Right lobe of liver (tissue), 6 donors: ENCODE measurements around the gene NUBPL. TPM values are rescaled to one million over a fixed set of nuclear protein-coding genes. Genes with fewer than 3 reads are reported as not detected.

Experiments used
- ATAC-seq, 4 donors: fragments of 200-7000 bp; cut with Tn5 transposase; one replicate each; pipeline ENCODE4 v1.9.1; 2020; ENCODE audit warnings: mild to moderate bottlenecking in 4 of 4, moderate library complexity in 4 of 4
- DNase-seq, 3 donors: peaks; one replicate each; pipeline ENCODE4 v3.0.0-alpha.2; 2020
- H3K27ac ChIP-seq, 3 donors: fragments of 200-600 bp; one replicate each; pipeline ENCODE4 v1.8.0; 2022
- H3K27me3 ChIP-seq, 2 donors: fragments of 200-600 bp; one replicate each; pipeline ENCODE4 v1.8.0; 2022
- H3K36me3 ChIP-seq, 4 donors: fragments of 200-600 bp; sonication (generic) in 1 of 4; one replicate each; pipeline versions ENCODE4 v1.5.1 to v1.8.0; 2017 to 2022; ENCODE audit warnings: control low read depth in 1 of 4
- H3K4me1 ChIP-seq, 4 donors: fragments of 200-600 bp; sonication (generic) in 1 of 4; one replicate each; pipeline versions ENCODE4 v1.5.1 to v1.8.0; 2017 to 2022; ENCODE audit warnings: control low read depth in 1 of 4
- H3K4me3 ChIP-seq, 3 donors: fragments of 200-600 bp; one replicate each; pipeline ENCODE4 v1.8.0; 2022
- H3K9me3 ChIP-seq, 4 donors: fragments of 200-600 bp; sonication (generic) in 1 of 4; one replicate each; pipeline versions ENCODE4 v1.5.1 to v1.8.0; 2017 to 2022; ENCODE audit warnings: control low read depth in 1 of 4
- POLR2A ChIP-seq: fragments of 450-650 bp; IDR thresholded peaks from one replicate; pipeline ENCODE4 v1.6.1; 2017; ENCODE audit warnings: antibody characterized with exemption, mild to moderate bottlenecking
- WGBS: methylation state at CpG from one replicate; pipeline ENCODE4 v1.1.6; 2018; ENCODE audit warnings: low coverage, low lambda C conversion rate; ENCODE audit not compliant: insufficient coverage; ENCODE audit errors: missing lambda C conversion rate; 5-methylcytosine and 5-hydroxymethylcytosine counted together
- intact Hi-C, 2 donors: fragments of 100-400 bp; cut with DNase I; formaldehyde crosslinking; loops; one replicate each; pipeline versions ENCODE4 v1.11.2 to v1.14.1; 2022
- total RNA-seq, 6 experiments: library from RNA; depleted of rRNA in 2 of 6; stranded (reverse); fragments of >200 nt in 2 of 6; fragmentation: NEBNext Ultra II Directional in 3 of 6; extraction: Animal tissue kit (Norgen Biotek cat#: 25700) in 3 of 6; gene quantifications; one replicate each; pipeline versions ENCODE4 v1.1.0 to v1.2.4, GENCODE V29; 2016 to 2023
- TF ChIP-seq, protein P1 (sequence below), 4 donors: fragments of 200-600 bp in 3 of 4; fragments of 450-650 bp in 1 of 4; IDR thresholded peaks; one replicate each; pipeline versions ENCODE4 v1.5.1 to v1.8.0; 2016 to 2022; ENCODE audit warnings: antibody characterized with exemption in 4 of 4, mild to moderate bottlenecking in 2 of 4
- donor health status: DM: no; HTN: yes; CAD: no.
- donor health status: DM: no; HTN: no; CAD: no.
- donor health status: DM: no; HTN: no; CAD: no.
- donor health status: DM: no; HTN: yes; CAD: no.
- donor health status: DM: no; HTN: yes; CAD: no.

Gene NUBPL
- total RNA-seq, 6 experiments from 2014 or later = 6.3 to 9.5 (median 7.2) TPM

DNA sequence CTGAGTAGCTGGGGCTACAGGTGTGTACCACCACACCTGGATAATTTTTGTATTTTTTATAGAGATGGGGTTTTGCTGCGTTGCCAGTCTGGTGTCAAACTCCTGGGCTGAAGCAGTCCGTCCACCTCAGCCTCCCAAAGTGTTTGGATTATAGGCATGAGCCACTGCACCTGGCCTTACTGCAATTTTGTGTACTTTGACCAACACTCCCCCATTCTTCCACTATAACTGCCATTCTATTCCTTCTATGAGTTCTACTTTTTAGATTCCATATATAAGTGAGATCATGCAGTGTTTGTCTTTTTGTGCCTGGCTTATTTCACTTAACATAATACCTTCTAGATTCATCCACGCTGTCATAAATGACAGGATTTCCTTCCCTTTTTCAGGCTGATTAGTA lies 199.1 kb downstream of the NUBPL start:
- no peak overlapping the region for H3K4me3 ChIP-seq
- no peak for ATAC-seq
- no peak overlapping the region for H3K27ac ChIP-seq
- H3K9me3 ChIP-seq = no peaks in the 10 kb centered on the region
- H3K27me3 ChIP-seq = no peaks in the 10 kb centered on the region
- intact Hi-C loops = no loop called here
- no peaks in the 10 kb centered on the region for H3K36me3 ChIP-seq
- no peaks in the 10 kb centered on the region for H3K4me1 ChIP-seq
- DNase-seq = no peak
- 50% methylated on average over 2 of the region's 3 CpGs for WGBS
- TF ChIP-seq POLR2A = no peak
- TF ChIP-seq, protein P1, sequence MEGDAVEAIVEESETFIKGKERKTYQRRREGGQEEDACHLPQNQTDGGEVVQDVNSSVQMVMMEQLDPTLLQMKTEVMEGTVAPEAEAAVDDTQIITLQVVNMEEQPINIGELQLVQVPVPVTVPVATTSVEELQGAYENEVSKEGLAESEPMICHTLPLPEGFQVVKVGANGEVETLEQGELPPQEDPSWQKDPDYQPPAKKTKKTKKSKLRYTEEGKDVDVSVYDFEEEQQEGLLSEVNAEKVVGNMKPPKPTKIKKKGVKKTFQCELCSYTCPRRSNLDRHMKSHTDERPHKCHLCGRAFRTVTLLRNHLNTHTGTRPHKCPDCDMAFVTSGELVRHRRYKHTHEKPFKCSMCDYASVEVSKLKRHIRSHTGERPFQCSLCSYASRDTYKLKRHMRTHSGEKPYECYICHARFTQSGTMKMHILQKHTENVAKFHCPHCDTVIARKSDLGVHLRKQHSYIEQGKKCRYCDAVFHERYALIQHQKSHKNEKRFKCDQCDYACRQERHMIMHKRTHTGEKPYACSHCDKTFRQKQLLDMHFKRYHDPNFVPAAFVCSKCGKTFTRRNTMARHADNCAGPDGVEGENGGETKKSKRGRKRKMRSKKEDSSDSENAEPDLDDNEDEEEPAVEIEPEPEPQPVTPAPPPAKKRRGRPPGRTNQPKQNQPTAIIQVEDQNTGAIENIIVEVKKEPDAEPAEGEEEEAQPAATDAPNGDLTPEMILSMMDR (IDR thresholded peaks at IDR 0.05) = no peak

DNA sequence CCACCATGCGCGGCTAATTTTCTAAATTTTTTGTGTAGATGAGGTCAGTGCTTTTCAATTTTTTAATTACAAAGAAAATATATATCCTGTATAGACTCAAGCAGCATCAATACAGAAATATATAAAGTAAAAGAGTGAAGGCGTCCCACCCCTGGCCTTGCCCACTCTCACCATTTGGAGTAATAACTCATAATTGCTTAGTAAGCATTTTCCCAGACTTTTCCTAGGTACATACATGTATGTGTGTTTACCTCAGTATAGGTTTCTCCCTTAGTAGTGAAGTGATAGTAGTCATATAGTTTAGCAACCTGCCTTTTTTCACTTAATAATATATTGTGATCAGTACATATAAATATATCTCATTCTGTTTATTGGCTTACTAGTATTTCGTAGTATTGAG lies 200.1 kb downstream of the NUBPL start:
- Histone ChIP-seq H3K4me3 (no peak overlapping the region), H3K27me3 (no peaks in the 10 kb centered on the region), H3K4me1 (no peaks in the 10 kb centered on the region), H3K9me3 (no peaks in the 10 kb centered on the region), H3K36me3 (no peaks in the 10 kb centered on the region), H3K27ac (no peak overlapping the region)
- DNase-seq (no peak), ATAC-seq (no peak)
- WGBS = 88% methylated on average over 4 of the region's 4 CpGs
- intact Hi-C loops = no loop called here
- TF ChIP-seq, protein P1 (IDR thresholded peaks at IDR 0.05) = no peak
- TF ChIP-seq POLR2A = no peak

DNA sequence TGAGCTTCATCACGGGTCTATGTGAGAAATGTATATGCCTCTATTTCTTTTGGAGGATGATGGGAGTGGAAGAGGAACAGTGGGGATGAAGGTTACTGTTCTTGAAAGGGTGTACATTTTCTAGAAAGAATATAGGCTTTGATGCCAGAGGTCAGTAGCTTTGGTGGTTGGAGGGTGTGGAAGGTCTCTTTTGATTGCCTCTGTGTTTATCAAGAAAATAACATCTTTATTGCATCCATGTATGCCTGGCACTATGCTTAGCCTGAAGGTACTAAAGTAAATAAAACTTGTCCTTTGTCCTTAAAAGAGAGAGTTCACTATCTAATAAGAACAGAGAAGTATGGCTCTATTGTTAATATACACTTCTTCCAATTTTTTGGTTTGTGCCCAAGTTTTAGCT lies 201.8 kb downstream of the NUBPL start:
- Histone ChIP-seq H3K9me3 (no peaks in the 10 kb centered on the region), H3K4me3 (no peak overlapping the region), H3K27me3 (no peaks in the 10 kb centered on the region), H3K27ac (no peak overlapping the region), H3K36me3 (no peaks in the 10 kb centered on the region), H3K4me1 (no peaks in the 10 kb centered on the region)
- intact Hi-C loops = no loop called here
- ATAC-seq (no peak), DNase-seq (no peak)
- TF ChIP-seq, protein P1 (IDR thresholded peaks at IDR 0.05) = no peak
- no peak for TF ChIP-seq POLR2A
- WGBS = 90% methylated on average over 1 of the region's 1 CpG

DNA sequence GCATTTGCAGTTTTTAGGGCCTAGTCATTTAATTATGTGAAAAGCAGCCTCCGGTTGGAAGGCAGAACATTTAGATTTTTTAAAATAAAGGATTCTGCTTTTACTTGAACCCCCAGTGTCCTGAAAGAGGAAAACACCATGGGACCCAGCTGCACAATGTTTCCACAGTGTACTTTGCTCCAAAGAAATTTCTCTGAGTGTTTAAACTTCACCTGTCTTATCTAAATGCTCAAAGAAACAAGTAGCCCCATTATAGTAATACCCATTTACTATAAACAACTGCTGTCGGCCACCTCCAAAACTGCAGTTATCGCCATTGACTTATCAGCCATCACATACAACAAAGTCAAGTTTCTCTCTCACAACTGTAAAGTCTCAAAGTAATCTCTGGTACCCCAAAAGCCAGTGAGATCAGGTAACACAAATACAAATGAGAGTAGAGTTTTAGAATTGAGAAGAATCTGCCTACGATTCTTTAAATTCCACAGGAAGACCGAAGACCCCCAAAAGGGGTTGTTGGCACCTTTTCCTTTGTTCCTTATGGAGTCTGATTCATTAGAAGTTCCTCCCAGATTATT lies 205.2 kb downstream of the NUBPL start:
- H3K9me3 ChIP-seq = no peaks in the 10 kb centered on the region
- H3K4me1 ChIP-seq = no peaks in the 10 kb centered on the region
- H3K27me3 ChIP-seq = no peaks in the 10 kb centered on the region
- ATAC-seq (no peak), DNase-seq (no peak)
- WGBS = 94% methylated on average over 5 of the region's 5 CpGs
- intact Hi-C loops = no loop called here
- no peak overlapping the region for H3K27ac ChIP-seq
- TF ChIP-seq, protein P1 (IDR thresholded peaks at IDR 0.05) = no peak
- TF ChIP-seq POLR2A = no peak
- no peak overlapping the region for H3K4me3 ChIP-seq
- no peaks in the 10 kb centered on the region for H3K36me3 ChIP-seq

DNA sequence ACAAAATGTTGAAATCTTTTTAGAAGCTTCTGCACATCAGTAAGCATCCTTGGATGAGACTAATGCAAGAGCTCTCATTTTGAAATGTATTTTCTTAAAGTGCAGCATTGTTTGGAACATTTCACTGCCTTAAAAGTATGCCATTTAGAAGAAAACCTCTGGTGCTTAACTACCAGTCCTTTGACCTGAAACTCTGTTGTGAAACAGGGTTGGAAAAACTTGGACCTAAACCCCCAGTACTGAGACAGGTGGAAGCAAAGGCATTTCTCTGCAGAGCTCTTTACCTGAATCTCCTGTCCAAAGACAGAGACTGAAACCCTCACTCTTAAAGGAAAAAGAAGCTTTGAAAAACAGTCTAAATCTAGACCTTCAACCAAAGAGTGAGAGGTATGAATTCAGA lies 207.2 kb downstream of the NUBPL start:
- no peaks in the 10 kb centered on the region for H3K9me3 ChIP-seq
- DNase-seq (no peak), ATAC-seq (peak in 3 of 4 donors; percentile 33 to 55 (median 37))
- H3K4me1 ChIP-seq = no peaks in the 10 kb centered on the region
- no peak for TF ChIP-seq POLR2A
- TF ChIP-seq, protein P1 (IDR thresholded peaks at IDR 0.05) = no peak
- intact Hi-C loops = no loop called here
- no peak overlapping the region for H3K4me3 ChIP-seq
- no peaks in the 10 kb centered on the region for H3K27me3 ChIP-seq
- H3K27ac ChIP-seq = no peak overlapping the region
- H3K36me3 ChIP-seq = no peaks in the 10 kb centered on the region
